Memory B cell (primary cell): Measurements from ENCODE around the gene GBP7.

Source experiments
- ATAC-seq: fragments of 150-1000 bp; cut with Tn5 transposase; 2 replicates; pipeline ENCODE4 v1.10.0; 2021; ENCODE audit warnings: low read depth, mild to moderate bottlenecking, moderate library complexity
- DNase-seq, 2 donors: peaks; one replicate each; pipeline ENCODE4 v3.0.0; 2022; ENCODE audit warnings: low spot score in 2 of 2
- H3K27ac Mint-ChIP-seq: one replicate; pipeline ENCODE4 v1.8.0; 2022; ENCODE audit warnings: mild to moderate bottlenecking, moderate library complexity, mixed read lengths
- H3K27me3 Mint-ChIP-seq: one replicate; pipeline ENCODE4 v1.8.0; 2022; ENCODE audit warnings: mixed read lengths
- H3K36me3 Mint-ChIP-seq: one replicate; pipeline ENCODE4 v1.8.0; 2022; ENCODE audit warnings: mild to moderate bottlenecking, mixed read lengths
- H3K4me1 Mint-ChIP-seq: one replicate; pipeline ENCODE4 v1.8.0; 2022; ENCODE audit warnings: mixed read lengths
- H3K4me3 Mint-ChIP-seq: one replicate; pipeline ENCODE4 v1.8.0; 2022; ENCODE audit warnings: mild to moderate bottlenecking, moderate library complexity, mixed read lengths
- H3K9me3 Mint-ChIP-seq: one replicate; pipeline ENCODE4 v1.8.0; 2022; ENCODE audit warnings: mixed read lengths

GBP7 gene

DNA sequence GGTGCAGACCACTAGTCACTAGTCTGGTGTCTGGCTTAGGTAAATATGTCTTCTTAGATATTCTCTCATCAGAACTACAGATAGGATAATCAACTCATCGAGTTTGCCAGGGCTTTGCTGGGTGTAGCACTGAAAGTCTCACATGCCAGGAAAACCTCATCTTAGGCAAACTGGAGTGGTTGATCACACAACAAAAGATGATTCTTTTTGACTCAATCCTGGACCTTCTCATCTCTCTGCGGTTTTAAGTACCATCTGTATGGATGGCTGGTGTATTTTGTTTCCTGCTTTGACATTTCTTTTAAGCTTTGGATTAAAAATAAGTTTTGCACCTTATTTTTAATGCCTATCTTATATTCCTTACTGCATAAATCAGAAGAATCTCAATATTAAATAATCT, 61.1 kb downstream of the GBP7 start:
- peaks cover 29% of the 10 kb centered on the region for H3K36me3 Mint-ChIP-seq
- no peaks in the 10 kb centered on the region for H3K27me3 Mint-ChIP-seq
- H3K4me1 Mint-ChIP-seq = no peaks in the 10 kb centered on the region
- no peak overlapping the region for H3K27ac Mint-ChIP-seq
- DNase-seq = no peak
- ATAC-seq = no peak
- H3K9me3 Mint-ChIP-seq = peaks cover 3% of the 10 kb centered on the region
- no peak overlapping the region for H3K4me3 Mint-ChIP-seq

- Mint-ChIP-seq H3K4me1 (no peaks in the 10 kb centered on the region), H3K9me3 (peaks cover 3% of the 10 kb centered on the region), H3K4me3 (no peak overlapping the region), H3K27ac (no peak overlapping the region), H3K36me3 (peaks cover 36% of the 10 kb centered on the region), H3K27me3 (no peaks in the 10 kb centered on the region)
- DNase-seq = no peak
- ATAC-seq = no peak
Observed at GRCh38 chr1:89112871-89113613, 62.8 kb downstream of the GBP7 start.

DNA sequence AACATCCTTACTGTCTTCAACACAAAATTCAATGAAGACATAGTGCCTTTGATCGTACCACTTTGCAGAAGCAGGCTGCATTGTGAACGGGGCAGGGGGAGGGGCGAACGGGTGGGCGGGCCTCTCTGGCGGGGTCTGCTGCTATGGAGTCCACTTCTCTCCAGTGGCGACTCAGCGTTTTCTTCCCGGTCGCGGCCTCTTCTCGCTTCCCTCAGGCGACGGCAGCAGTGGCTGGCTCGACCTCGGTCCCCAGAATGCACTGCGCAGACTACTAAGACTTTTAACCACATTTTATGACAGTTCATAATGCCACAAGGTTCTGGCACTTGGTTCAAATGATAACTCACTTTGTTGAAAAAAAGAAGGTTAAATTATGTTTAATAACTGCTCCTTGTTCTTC, 71.1 kb downstream of the GBP7 start:
- H3K4me3 Mint-ChIP-seq = no peak overlapping the region
- H3K27ac Mint-ChIP-seq = no peak overlapping the region
- peaks cover 26% of the 10 kb centered on the region for H3K36me3 Mint-ChIP-seq
- H3K9me3 Mint-ChIP-seq = no peaks in the 10 kb centered on the region
- DNase-seq (no peak), ATAC-seq (no peak)
- H3K27me3 Mint-ChIP-seq = no peaks in the 10 kb centered on the region
- H3K4me1 Mint-ChIP-seq = no peaks in the 10 kb centered on the region

GRCh38 chr1:89104147-89104546, 71.7 kb downstream of the GBP7 start:
- DNase-seq = no peak
- Mint-ChIP-seq H3K36me3 (peaks cover 21% of the 10 kb centered on the region), H3K4me1 (no peaks in the 10 kb centered on the region), H3K27ac (no peak overlapping the region), H3K4me3 (no peak overlapping the region), H3K27me3 (no peaks in the 10 kb centered on the region), H3K9me3 (no peaks in the 10 kb centered on the region)
- ATAC-seq = no peak

- Mint-ChIP-seq H3K27ac (no peak overlapping the region), H3K4me3 (no peak overlapping the region), H3K9me3 (peaks cover 2% of the 10 kb centered on the region), H3K4me1 (no peaks in the 10 kb centered on the region), H3K36me3 (peaks cover 15% of the 10 kb centered on the region), H3K27me3 (no peaks in the 10 kb centered on the region)
- ATAC-seq (no peak), DNase-seq (no peak)
Observed at GRCh38 chr1:89102021-89102420, 73.8 kb downstream of the GBP7 start.

DNA sequence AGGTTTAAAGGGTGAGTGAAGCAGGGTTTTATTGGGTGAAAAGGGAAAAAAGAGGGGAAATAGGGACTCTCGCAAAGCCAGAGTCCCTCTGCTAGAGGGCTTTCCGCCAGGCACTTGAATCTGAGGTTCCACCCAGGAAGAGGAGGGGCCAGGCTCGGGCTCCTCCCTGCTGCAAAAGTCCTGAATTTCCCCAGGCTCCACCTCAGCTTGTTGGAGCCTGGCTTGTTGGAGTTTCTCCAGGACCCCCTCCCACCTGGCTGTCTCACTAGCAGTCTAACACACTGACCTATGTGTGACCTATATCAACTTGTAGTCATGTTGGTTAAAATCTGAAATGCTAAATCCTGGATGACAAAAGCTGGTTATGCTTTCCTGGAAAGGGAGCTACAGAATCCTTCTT, 75.4 kb downstream of the GBP7 start:
- no peaks in the 10 kb centered on the region for H3K27me3 Mint-ChIP-seq
- H3K4me1 Mint-ChIP-seq = no peaks in the 10 kb centered on the region
- H3K9me3 Mint-ChIP-seq = peaks cover 7% of the 10 kb centered on the region
- no peak overlapping the region for H3K27ac Mint-ChIP-seq
- H3K36me3 Mint-ChIP-seq = peaks cover 11% of the 10 kb centered on the region
- ATAC-seq = no peak
- no peak for DNase-seq
- H3K4me3 Mint-ChIP-seq = no peak overlapping the region

- no peak for DNase-seq
- Mint-ChIP-seq H3K27me3 (no peaks in the 10 kb centered on the region), H3K9me3 (peaks cover 7% of the 10 kb centered on the region), H3K4me1 (no peaks in the 10 kb centered on the region), H3K4me3 (no peak overlapping the region), H3K36me3 (peaks cover 3% of the 10 kb centered on the region), H3K27ac (no peak overlapping the region)
- ATAC-seq = no peak
Observed at GRCh38 chr1:89098857-89099256, 76.9 kb downstream of the GBP7 start.

GRCh38 chr1:89095737-89096136, 80.1 kb downstream of the GBP7 start:
- Mint-ChIP-seq H3K27ac (no peak overlapping the region), H3K9me3 (peaks cover 7% of the 10 kb centered on the region), H3K36me3 (peaks cover 3% of the 10 kb centered on the region), H3K4me3 (no peak overlapping the region), H3K4me1 (no peaks in the 10 kb centered on the region), H3K27me3 (no peaks in the 10 kb centered on the region)
- no peak for DNase-seq
- no peak for ATAC-seq

DNA sequence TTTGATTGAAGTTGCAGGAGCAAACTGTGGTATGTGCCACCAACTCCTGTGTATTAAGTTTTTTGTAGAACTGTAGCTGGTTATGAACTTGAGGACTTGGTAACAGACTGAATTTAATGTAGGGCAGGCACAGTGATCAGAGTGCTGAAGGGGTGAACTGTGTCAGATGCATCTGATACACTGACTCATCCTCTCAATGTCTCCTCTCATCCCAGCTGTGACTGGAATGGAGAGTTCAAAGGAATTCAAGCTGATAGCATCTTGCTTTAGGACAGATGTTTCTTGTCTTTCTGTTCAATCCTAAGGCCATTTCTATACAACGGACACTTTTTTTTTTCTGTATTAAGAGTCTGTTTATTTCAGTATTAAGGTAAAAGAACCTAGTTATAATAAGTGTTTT, 85.8 kb downstream of the GBP7 start:
- H3K9me3 Mint-ChIP-seq = no peaks in the 10 kb centered on the region
- no peak for ATAC-seq
- no peaks in the 10 kb centered on the region for H3K27me3 Mint-ChIP-seq
- no peaks in the 10 kb centered on the region for H3K4me1 Mint-ChIP-seq
- H3K36me3 Mint-ChIP-seq = no peaks in the 10 kb centered on the region
- no peak for DNase-seq
- no peak overlapping the region for H3K4me3 Mint-ChIP-seq
- no peak overlapping the region for H3K27ac Mint-ChIP-seq

DNA sequence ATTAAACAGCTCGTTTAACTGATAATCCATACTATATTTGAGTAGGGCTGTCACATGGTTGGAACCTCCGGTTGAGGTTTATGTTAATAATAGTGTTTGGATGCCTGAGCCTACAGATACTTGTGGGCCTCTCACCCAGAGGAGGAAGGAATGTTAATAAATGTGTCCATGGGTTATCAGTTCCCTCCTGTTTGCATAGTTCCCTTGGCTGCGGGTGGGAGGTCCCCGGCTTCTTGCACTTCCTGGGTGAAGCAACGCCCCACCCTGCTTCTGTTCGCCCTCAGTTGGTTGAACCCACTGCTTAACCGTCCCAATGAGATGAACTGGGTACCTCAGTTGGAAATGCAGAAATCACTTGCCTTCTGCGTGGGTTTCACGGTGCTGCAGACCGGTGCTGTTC, 87.2 kb downstream of the GBP7 start:
- ATAC-seq = no peak
- no peak for DNase-seq
- H3K27me3 Mint-ChIP-seq = no peaks in the 10 kb centered on the region
- no peaks in the 10 kb centered on the region for H3K9me3 Mint-ChIP-seq
- no peaks in the 10 kb centered on the region for H3K36me3 Mint-ChIP-seq
- no peaks in the 10 kb centered on the region for H3K4me1 Mint-ChIP-seq
- H3K4me3 Mint-ChIP-seq = no peak overlapping the region
- no peak overlapping the region for H3K27ac Mint-ChIP-seq

DNA sequence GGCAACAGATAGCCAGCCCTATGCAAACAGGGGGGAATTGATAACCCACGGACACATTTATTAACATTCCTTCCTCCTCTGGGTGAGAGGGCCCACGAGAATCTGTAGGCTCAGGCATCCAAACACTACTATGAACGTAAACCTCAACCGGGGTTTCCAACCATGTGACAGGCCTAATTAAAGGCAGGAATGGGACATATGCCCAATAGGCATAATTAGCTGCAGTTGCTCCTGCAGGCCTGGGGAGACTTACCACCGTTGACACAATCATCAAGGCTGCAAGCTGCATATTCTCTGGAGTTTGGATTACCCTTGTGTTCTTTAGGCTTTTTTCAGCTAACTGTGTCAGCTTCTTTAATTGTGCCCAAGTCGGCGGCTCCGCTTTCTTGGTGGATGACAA, 88.6 kb downstream of the GBP7 start:
- Mint-ChIP-seq H3K36me3 (no peaks in the 10 kb centered on the region), H3K4me1 (no peaks in the 10 kb centered on the region), H3K9me3 (no peaks in the 10 kb centered on the region), H3K27me3 (no peaks in the 10 kb centered on the region), H3K4me3 (no peak overlapping the region), H3K27ac (no peak overlapping the region)
- DNase-seq (no peak), ATAC-seq (no peak)

DNA sequence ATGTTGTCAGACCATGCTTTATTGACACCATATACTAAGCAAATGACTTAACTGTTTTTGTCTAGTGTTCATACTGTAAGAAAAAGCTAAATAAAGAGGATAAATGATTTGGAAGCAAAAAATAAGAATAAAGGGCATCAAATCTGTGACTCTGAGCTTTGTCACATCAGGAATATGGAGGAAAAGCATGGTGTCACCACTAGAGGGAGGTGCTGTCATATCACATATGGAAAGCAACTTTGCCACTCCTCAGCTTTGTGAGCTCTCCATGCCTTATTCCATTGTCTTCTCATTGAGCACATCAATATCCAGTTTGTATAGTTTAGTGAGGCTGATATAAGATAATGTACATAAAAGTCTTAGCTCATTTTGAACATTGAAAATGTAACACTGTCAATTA, 90.0 kb downstream of the GBP7 start:
- no peak overlapping the region for H3K4me3 Mint-ChIP-seq
- DNase-seq = no peak
- H3K27me3 Mint-ChIP-seq = no peaks in the 10 kb centered on the region
- no peaks in the 10 kb centered on the region for H3K4me1 Mint-ChIP-seq
- H3K27ac Mint-ChIP-seq = no peak overlapping the region
- H3K36me3 Mint-ChIP-seq = no peaks in the 10 kb centered on the region
- no peak for ATAC-seq
- H3K9me3 Mint-ChIP-seq = no peaks in the 10 kb centered on the region
